Spleen (tissue), 7 donors: ENCODE data around the gene ELP6.

Experiments used
- CTCF ChIP-seq, 11 experiments: fragments of 200-600 bp in 7 of 11; fragments of 450-650 bp in 4 of 11; sonication (generic) in 4 of 11; IDR thresholded peaks in 8 of 11; conservative IDR thresholded peaks in 3 of 11; 1 replicate in 7 of 11; 2 replicates in 4 of 11; pipeline versions ENCODE4 v1.4.0 to v1.8.0; 2016 to 2021; ENCODE audit warnings: antibody characterized with exemption in 11 of 11, inconsistent platforms in 4 of 11, mild to moderate bottlenecking in 1 of 11
- POLR2A ChIP-seq, 3 donors: fragments of 450-650 bp; IDR thresholded peaks; one replicate each; pipeline ENCODE4 v1.5.1; 2017; ENCODE audit warnings: antibody characterized with exemption in 3 of 3, mild to moderate bottlenecking in 1 of 3
- POLR2AphosphoS5 ChIP-seq, 3 donors: sonication (generic); formaldehyde crosslinking; IDR thresholded peaks; one replicate each; pipeline ENCODE4 v1.5.1; 2017; ENCODE audit warnings: antibody characterized with exemption in 3 of 3
- donor health status: DM: no; HTN: no; CAD: no; lungs with moderate emphysema.
- donor health status: DM: no; HTN: no; CAD: no.
- donor health status: DM: no; HTN: no; CAD: no.

- TF ChIP-seq CTCF (IDR thresholded peaks at IDR 0.05 in 8 of 11, conservative IDR thresholded peaks at IDR 0.05 in 3 of 11) (peak; percentile 47 to 76 (median 65)), POLR2AphosphoS5 (IDR thresholded peaks at IDR 0.05) (peak; percentile 96 to 97 (median 96)), POLR2A (IDR thresholded peaks at IDR 0.05) (peak in 2 of 3 donors; percentile 18 to 74)
Observed at GRCh38 chr3:47513125-47513929, at the start of gene ELP6.
